Neural progenitor cell (in vitro differentiated cells): ENCODE measurements around the gene DGUOK. TPM values are rescaled to one million over a fixed set of nuclear protein-coding genes. Genes with fewer than 3 reads are reported as not detected.
A peak's percentile ranks its signal among the peaks of the same experiment; 100 is the strongest.

Source experiments
- DNase-seq: peaks from one replicate; pipeline ENCODE4 v3.0.0-alpha.2; 2016; ENCODE audit warnings: low spot score
- H2AFZ ChIP-seq: fragments of 200-600 bp; sonication (generic); replicated peaks from 2 replicates; pipeline ENCODE4 v1.6.1; 2016; ENCODE audit warnings: antibody characterized with exemption
- H3F3A ChIP-seq: fragments of 200-600 bp; sonication (generic); 2 replicates; pipeline ENCODE4 v1.6.1; 2016; ENCODE audit warnings: antibody characterized with exemption, low read depth
- H3K27ac ChIP-seq: fragments of 200-600 bp; sonication (generic); 2 replicates; pipeline ENCODE4 v1.5.1; 2016; ENCODE audit warnings: mild to moderate bottlenecking
- H3K27me3 ChIP-seq: fragments of 200-600 bp; sonication (generic); 2 replicates; pipeline ENCODE4 v1.6.1; 2016; ENCODE audit warnings: mild to moderate bottlenecking, moderate library complexity
- H3K36me3 ChIP-seq: fragments of 200-600 bp; sonication (generic); 2 replicates; pipeline ENCODE4 v1.5.1; 2016
- H3K4me1 ChIP-seq: fragments of 200-600 bp; sonication (generic); 2 replicates; pipeline ENCODE4 v1.6.1; 2016; ENCODE audit warnings: mixed run types
- H3K4me2 ChIP-seq: fragments of 200-600 bp; sonication (generic); 2 replicates; pipeline ENCODE4 v1.6.1; 2016
- H3K4me3 ChIP-seq: fragments of 200-600 bp; sonication (generic); 2 replicates; pipeline ENCODE4 v1.5.1; 2016
- H3K79me2 ChIP-seq: fragments of 200-600 bp; sonication (generic); 2 replicates; pipeline ENCODE4 v1.6.1; 2016; ENCODE audit warnings: low read depth
- H3K9ac ChIP-seq: fragments of 200-600 bp; sonication (generic); 2 replicates; pipeline ENCODE4 v1.6.1; 2016
- H3K9me3 ChIP-seq: fragments of 200-600 bp; sonication (generic); 2 replicates; pipeline ENCODE4 v1.5.1; 2016; ENCODE audit warnings: low read depth
- H4K20me1 ChIP-seq: fragments of 200-600 bp; sonication (generic); 2 replicates; pipeline ENCODE4 v1.6.1; 2016; ENCODE audit warnings: low read depth
- H3K27ac Mint-ChIP-seq: 3 replicates; pipeline ENCODE4 v1.8.0; 2021; ENCODE audit warnings: mixed read lengths
- H3K27me3 Mint-ChIP-seq: 2 replicates; pipeline ENCODE4 v1.8.0; 2022; ENCODE audit warnings: low read depth, mild to moderate bottlenecking, inconsistent platforms, moderate library complexity, mixed read lengths; ENCODE audit not compliant: insufficient read depth
- H3K36me3 Mint-ChIP-seq: 3 replicates; pipeline ENCODE4 v1.8.0; 2021; ENCODE audit warnings: mixed read lengths
- H3K4me1 Mint-ChIP-seq: 3 replicates; pipeline ENCODE4 v1.8.0; 2021; ENCODE audit warnings: mixed read lengths
- H3K4me3 Mint-ChIP-seq: 3 replicates; pipeline ENCODE4 v1.8.0; 2021; ENCODE audit warnings: mild to moderate bottlenecking, moderate library complexity, mixed read lengths
- H3K9me3 Mint-ChIP-seq: 3 replicates; pipeline ENCODE4 v1.8.0; 2020; ENCODE audit warnings: mixed read lengths
- EZH2 ChIP-seq: fragments of 200-600 bp; sonication (generic); IDR thresholded peaks from 2 replicates; pipeline ENCODE4 v1.6.1; 2017; ENCODE audit warnings: antibody characterized with exemption, mild to moderate bottlenecking, moderate library complexity
- EZH2phosphoT487 ChIP-seq: fragments of 200-600 bp; sonication (generic); IDR thresholded peaks from 2 replicates; pipeline ENCODE4 v1.6.1; 2017; ENCODE audit warnings: antibody characterized with exemption
- total RNA-seq: library from RNA; depleted of rRNA; stranded (reverse); fragments of >200 nt; gene quantifications from 2 replicates; pipeline ENCODE4 v1.2.3, GENCODE V29; 2015; ENCODE audit warnings: low replicate concordance
- TF ChIP-seq, protein P1 (sequence below): fragments of 200-600 bp; sonication (generic); IDR thresholded peaks from 2 replicates; pipeline ENCODE4 v1.5.1; 2017; ENCODE audit warnings: antibody characterized with exemption, mild to moderate bottlenecking

The DGUOK gene
- total RNA-seq, 1 donor from 2014 or later: 79.0 TPM

DNA sequence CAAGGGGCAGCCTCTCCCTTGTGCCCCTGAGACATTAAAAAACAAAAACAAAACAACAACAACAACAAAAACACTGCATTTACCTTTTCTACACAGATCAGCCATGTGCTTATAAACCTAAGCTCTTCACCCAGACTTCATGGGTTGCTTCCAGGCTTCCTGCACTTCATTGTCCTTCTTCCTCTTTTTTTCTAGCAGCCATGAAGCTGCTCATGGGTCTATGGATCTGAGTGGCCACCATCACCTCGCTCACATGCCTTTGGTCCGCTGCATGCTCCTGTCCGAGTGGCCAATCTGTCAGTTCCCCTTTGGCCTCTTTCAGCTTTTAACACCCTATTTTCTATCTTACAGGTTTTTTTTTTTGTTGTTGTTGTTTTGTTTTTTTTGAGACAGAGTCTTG lies 49.1 kb downstream of the DGUOK start:
- no peaks in the 10 kb centered on the region for H3K79me2 ChIP-seq
- no peaks in the 10 kb centered on the region for H3K36me3 ChIP-seq
- no peak for TF ChIP-seq EZH2
- no peak for TF ChIP-seq EZH2phosphoT487
- TF ChIP-seq, protein P1, sequence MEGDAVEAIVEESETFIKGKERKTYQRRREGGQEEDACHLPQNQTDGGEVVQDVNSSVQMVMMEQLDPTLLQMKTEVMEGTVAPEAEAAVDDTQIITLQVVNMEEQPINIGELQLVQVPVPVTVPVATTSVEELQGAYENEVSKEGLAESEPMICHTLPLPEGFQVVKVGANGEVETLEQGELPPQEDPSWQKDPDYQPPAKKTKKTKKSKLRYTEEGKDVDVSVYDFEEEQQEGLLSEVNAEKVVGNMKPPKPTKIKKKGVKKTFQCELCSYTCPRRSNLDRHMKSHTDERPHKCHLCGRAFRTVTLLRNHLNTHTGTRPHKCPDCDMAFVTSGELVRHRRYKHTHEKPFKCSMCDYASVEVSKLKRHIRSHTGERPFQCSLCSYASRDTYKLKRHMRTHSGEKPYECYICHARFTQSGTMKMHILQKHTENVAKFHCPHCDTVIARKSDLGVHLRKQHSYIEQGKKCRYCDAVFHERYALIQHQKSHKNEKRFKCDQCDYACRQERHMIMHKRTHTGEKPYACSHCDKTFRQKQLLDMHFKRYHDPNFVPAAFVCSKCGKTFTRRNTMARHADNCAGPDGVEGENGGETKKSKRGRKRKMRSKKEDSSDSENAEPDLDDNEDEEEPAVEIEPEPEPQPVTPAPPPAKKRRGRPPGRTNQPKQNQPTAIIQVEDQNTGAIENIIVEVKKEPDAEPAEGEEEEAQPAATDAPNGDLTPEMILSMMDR: no peak
- H3K9ac ChIP-seq: no peak overlapping the region
- H3K27me3 ChIP-seq: peaks cover 56% of the 10 kb centered on the region
- no peak overlapping the region for H3K4me3 ChIP-seq
- DNase-seq: no peak
- Mint-ChIP-seq H3K27me3 (peaks cover 24% of the 10 kb centered on the region), H3K4me3 (no peak overlapping the region), H3K27ac (no peak overlapping the region), H3K9me3 (no peaks in the 10 kb centered on the region), H3K36me3 (no peaks in the 10 kb centered on the region), H3K4me1 (peaks cover 6% of the 10 kb centered on the region)
- no peaks in the 10 kb centered on the region for H3K9me3 ChIP-seq
- H3K4me1 ChIP-seq: peaks cover under 1% of the 10 kb centered on the region
- no peak overlapping the region for H3K4me2 ChIP-seq
- peaks cover 14% of the 10 kb centered on the region for H4K20me1 ChIP-seq
- no peak overlapping the region for H2AFZ ChIP-seq
- H3K27ac ChIP-seq: no peak overlapping the region
- H3F3A ChIP-seq: no peaks in the 10 kb centered on the region

DNA sequence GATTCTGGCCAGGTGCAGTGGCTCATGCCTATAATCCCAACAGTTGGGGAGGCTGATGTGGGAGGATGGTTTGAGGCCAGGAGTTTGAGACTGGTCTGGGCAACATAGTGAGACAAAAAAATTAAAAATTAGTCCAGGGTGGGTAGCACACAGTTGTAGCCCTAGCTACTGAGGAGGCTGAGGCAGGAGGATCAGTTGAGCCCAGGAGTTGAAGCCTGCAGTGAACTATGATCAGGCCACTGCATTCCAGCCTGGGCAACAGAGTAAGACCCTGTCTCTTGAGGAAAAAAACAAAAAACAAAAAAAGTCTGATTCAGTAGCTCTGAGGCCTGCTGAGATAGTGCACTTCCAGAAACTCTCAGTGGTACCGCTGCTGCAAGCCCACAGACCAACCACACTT lies 50.1 kb downstream of the DGUOK start:
- Histone ChIP-seq H4K20me1 (peaks cover 25% of the 10 kb centered on the region), H2AFZ (no peak overlapping the region), H3K27ac (no peak overlapping the region), H3K79me2 (no peaks in the 10 kb centered on the region), H3K4me3 (no peak overlapping the region), H3K36me3 (no peaks in the 10 kb centered on the region), H3F3A (peaks cover 8% of the 10 kb centered on the region), H3K27me3 (peaks cover 65% of the 10 kb centered on the region), H3K9me3 (no peaks in the 10 kb centered on the region), H3K9ac (no peak overlapping the region), H3K4me2 (no peak overlapping the region), H3K4me1 (peaks cover 5% of the 10 kb centered on the region)
- H3K9me3 Mint-ChIP-seq: no peaks in the 10 kb centered on the region
- H3K27ac Mint-ChIP-seq: no peak overlapping the region
- no peak overlapping the region for H3K4me3 Mint-ChIP-seq
- H3K36me3 Mint-ChIP-seq: no peaks in the 10 kb centered on the region
- TF ChIP-seq EZH2phosphoT487 (no peak), EZH2 (no peak)
- TF ChIP-seq, protein P1: no peak
- peaks cover 13% of the 10 kb centered on the region for H3K4me1 Mint-ChIP-seq
- no peak for DNase-seq
- H3K27me3 Mint-ChIP-seq: peaks cover 24% of the 10 kb centered on the region

DNA sequence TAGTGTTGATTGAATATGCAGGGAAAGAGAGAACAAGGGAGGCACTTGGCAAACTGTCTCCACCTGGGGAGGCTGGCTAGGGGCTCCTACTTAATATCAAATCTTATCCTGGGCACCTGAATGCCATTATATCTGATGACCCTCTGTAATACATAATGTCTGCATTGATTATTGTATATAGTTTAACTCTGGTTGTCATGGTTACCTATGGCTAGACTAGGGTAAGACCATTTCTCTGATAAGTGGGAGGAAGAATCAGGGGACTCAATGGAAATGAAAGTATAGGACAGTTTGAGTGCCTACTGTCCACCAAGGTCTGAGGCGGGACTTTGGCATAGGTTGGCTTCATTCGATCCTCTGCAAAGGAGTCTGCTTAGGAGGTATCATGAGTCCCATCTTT lies 50.8 kb downstream of the DGUOK start:
- TF ChIP-seq EZH2phosphoT487 (no peak), EZH2 (no peak)
- TF ChIP-seq, protein P1: no peak
- Histone ChIP-seq H3K27me3 (peaks cover 65% of the 10 kb centered on the region), H4K20me1 (peaks cover 31% of the 10 kb centered on the region), H3K36me3 (no peaks in the 10 kb centered on the region), H3K4me3 (no peak overlapping the region), H3K9me3 (no peaks in the 10 kb centered on the region), H3K79me2 (no peaks in the 10 kb centered on the region), H3K4me2 (no peak overlapping the region), H3K4me1 (peaks cover 5% of the 10 kb centered on the region), H3K9ac (no peak overlapping the region), H2AFZ (no peak overlapping the region), H3F3A (peaks cover 15% of the 10 kb centered on the region), H3K27ac (no peak overlapping the region)
- Mint-ChIP-seq H3K4me1 (peaks cover 16% of the 10 kb centered on the region), H3K9me3 (no peaks in the 10 kb centered on the region), H3K27ac (no peak overlapping the region), H3K27me3 (peaks cover 27% of the 10 kb centered on the region), H3K4me3 (peak overlapping the region; percentile 64), H3K36me3 (no peaks in the 10 kb centered on the region)
- no peak for DNase-seq
